Activated CD8-positive, alpha-beta memory T cell treated with anti-CD3 and anti-CD28 coated beads, Interleukin-2, amount 10 ng/mL, durations not matched to agents 7 days and 5 days (primary cell): ENCODE data around the gene SLIT2. TPM values are rescaled to one million over a fixed set of nuclear protein-coding genes. Genes with fewer than 3 reads are reported as not detected.

Experiments used
- ATAC-seq: fragments of 150-1000 bp; cut with Tn5 transposase; one replicate; pipeline ENCODE4 v1.10.0; 2021; ENCODE audit warnings: moderate library complexity
- CTCF ChIA-PET: fragments of 350-600 bp; sonication (Branson Sonifier 250); formaldehyde crosslinking; loops from one replicate; lab custom pipeline; 2021; ENCODE audit warnings: antibody characterized with exemption; lab: Charles Lee
- DNase-seq: peaks from one replicate; pipeline ENCODE4 v3.0.0-alpha.2; 2020
- H3K27ac Mint-ChIP-seq: one replicate; pipeline ENCODE4 v1.8.0; 2021; ENCODE audit warnings: mild to moderate bottlenecking, mixed read lengths
- H3K27me3 Mint-ChIP-seq: one replicate; pipeline ENCODE4 v1.8.0; 2021; ENCODE audit warnings: mixed read lengths
- H3K36me3 Mint-ChIP-seq: one replicate; pipeline ENCODE4 v1.8.0; 2021; ENCODE audit warnings: mild to moderate bottlenecking, mixed read lengths
- H3K4me1 Mint-ChIP-seq: one replicate; pipeline ENCODE4 v1.8.0; 2021; ENCODE audit warnings: mixed read lengths
- H3K4me3 Mint-ChIP-seq: one replicate; pipeline ENCODE4 v1.8.0; 2021; ENCODE audit warnings: mild to moderate bottlenecking, moderate library complexity, mixed read lengths
- H3K9me3 Mint-ChIP-seq: one replicate; pipeline ENCODE4 v1.8.0; 2022; ENCODE audit warnings: low read depth, mixed read lengths
- total RNA-seq, 2 experiments: library from RNA; stranded (reverse); gene quantifications; one replicate each; pipeline ENCODE4 v1.2.3, GENCODE V29; 2021

SLIT2 gene
- total RNA-seq, 2 experiments from 2014 or later: not detected

DNA sequence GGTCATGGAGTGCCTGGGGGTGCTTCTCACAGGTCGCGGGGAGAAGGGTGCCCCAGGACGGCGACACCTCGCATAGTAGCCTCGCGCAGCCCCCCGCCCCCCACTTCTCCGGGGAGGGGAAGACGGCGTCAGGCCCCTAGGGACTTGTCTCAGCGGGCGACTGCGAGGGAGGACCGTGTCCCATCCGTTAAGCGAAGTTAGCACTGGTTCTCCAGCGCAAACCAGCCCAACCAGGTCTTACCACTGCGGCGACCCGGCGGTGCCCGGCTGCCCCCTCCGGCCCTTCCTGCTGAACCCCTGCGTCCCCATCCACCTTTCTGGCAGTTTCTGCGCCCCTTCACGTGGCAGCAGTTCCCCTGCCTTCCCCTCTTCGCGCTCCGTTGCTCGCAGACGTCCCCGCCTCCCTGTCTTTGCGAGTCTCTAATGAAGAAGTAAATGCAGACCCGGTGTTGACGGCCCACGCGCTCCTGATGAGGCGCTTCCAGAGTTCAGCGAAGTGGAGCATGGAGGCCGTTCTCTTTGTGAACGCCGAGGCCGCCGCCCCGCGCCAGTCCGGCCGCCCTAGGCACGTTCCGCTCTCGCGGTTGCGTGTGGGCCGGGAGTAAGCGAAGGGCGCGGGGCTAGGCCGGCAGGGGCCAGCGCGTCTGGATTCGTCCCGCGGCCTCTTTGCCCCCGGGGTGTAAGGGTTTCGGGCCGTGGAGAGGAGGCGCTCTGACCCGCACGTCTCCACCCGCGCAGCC is 3.0 kb downstream of the SLIT2 start:
- H3K27me3 Mint-ChIP-seq: peaks cover 52% of the 10 kb centered on the region
- H3K4me1 Mint-ChIP-seq: peaks cover 6% of the 10 kb centered on the region
- no peak overlapping the region for H3K4me3 Mint-ChIP-seq
- ATAC-seq (no peak), DNase-seq (no peak)
- CTCF ChIA-PET: no interaction called here
- H3K9me3 Mint-ChIP-seq: no peaks in the 10 kb centered on the region
- H3K27ac Mint-ChIP-seq: no peak overlapping the region
- H3K36me3 Mint-ChIP-seq: peaks cover 4% of the 10 kb centered on the region

DNA sequence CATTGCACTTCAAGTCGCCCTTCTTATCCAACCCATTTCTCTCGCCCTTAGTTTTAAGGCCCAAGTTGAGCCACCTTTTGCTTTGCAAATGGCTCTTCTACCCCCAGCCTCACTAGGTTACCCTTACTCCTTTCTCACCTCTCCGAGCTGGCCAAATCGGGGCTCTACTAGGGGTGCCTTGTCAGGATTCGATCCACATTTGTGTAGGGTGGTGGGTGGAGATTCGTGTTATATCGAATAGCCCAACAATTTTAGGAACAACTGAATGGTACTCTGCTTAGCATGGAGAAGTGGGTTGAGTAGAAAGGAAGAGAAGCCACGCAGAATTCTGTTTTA is 3.5 kb downstream of the SLIT2 start:
- peaks cover 51% of the 10 kb centered on the region for H3K27me3 Mint-ChIP-seq
- ATAC-seq: no peak
- CTCF ChIA-PET: no interaction called here
- peaks cover 6% of the 10 kb centered on the region for H3K4me1 Mint-ChIP-seq
- peaks cover 4% of the 10 kb centered on the region for H3K36me3 Mint-ChIP-seq
- H3K9me3 Mint-ChIP-seq: no peaks in the 10 kb centered on the region
- H3K4me3 Mint-ChIP-seq: no peak overlapping the region
- no peak overlapping the region for H3K27ac Mint-ChIP-seq
- DNase-seq: no peak

DNA sequence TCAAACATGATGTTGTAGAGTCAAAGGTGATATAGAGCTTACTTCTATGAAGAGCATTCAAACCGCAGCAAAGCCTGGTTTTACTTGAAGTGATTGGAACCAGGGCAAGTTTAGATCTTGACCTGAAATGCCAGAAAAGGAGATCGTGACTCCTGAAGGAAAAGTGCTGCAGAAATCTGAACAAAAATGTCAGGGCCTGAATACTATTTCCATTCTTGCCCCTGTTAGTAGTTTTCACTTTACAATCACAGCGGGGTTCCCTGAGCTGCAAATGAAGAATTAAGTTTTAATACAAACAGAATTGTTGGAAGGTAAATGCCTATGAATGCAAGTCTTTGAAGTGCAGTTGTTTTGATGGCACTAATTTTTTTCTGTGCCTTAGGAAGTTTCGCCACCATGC is 4.1 kb downstream of the SLIT2 start:
- Mint-ChIP-seq H3K36me3 (peaks cover 4% of the 10 kb centered on the region), H3K27me3 (peaks cover 45% of the 10 kb centered on the region), H3K9me3 (no peaks in the 10 kb centered on the region), H3K4me3 (no peak overlapping the region), H3K4me1 (peaks cover 6% of the 10 kb centered on the region), H3K27ac (no peak overlapping the region)
- DNase-seq (no peak), ATAC-seq (no peak)
- CTCF ChIA-PET: no interaction called here

DNA sequence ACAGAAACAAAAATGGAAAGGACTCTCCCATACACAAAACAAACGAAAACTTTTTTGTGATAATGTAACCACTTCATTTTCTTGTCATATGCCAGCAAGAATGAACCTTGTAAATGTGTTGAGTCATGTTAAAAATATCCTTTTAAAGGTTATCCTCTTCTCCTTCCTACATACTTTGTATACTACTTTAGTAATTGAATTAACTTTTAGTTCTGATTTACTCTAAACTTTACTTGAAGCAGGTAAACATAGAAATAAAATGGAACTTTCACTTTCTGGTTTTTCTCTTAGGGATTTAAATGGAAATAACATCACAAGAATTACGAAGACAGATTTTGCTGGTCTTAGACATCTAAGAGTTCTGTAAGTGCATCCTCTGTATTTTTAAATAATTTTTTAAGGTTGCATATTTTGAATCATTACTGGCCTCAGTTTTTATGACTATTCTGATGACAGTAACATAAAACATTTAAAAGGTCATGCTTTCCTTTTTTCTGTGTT is 4.7 kb downstream of the SLIT2 start:
- H3K27ac Mint-ChIP-seq: no peak overlapping the region
- no peak overlapping the region for H3K4me3 Mint-ChIP-seq
- DNase-seq (no peak), ATAC-seq (no peak)
- H3K27me3 Mint-ChIP-seq: peaks cover 39% of the 10 kb centered on the region
- H3K9me3 Mint-ChIP-seq: no peaks in the 10 kb centered on the region
- H3K4me1 Mint-ChIP-seq: peaks cover 3% of the 10 kb centered on the region
- H3K36me3 Mint-ChIP-seq: peaks cover 2% of the 10 kb centered on the region
- CTCF ChIA-PET: no interaction called here

DNA sequence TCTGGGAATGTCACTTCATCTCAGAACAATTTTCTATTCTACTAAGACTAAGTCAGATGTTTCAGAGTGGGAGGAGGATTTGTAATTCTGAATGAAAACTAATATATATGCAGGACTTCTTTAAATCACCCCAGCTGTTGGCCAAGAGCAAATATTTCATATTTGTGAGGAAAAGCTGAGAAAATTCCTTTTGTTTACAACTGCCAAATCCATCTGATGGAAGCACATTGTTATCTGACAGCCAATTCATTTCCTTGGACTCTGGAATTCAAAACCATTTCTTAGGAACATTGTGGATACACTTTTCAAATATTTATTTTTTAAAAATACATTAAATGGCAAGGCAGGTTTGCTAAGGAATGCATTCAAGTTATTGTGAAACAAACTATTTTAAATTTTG is 8.0 kb downstream of the SLIT2 start:
- CTCF ChIA-PET: no interaction called here
- Mint-ChIP-seq H3K9me3 (no peaks in the 10 kb centered on the region), H3K4me3 (no peak overlapping the region), H3K36me3 (peaks cover 2% of the 10 kb centered on the region), H3K27ac (no peak overlapping the region), H3K27me3 (peaks cover 15% of the 10 kb centered on the region), H3K4me1 (no peaks in the 10 kb centered on the region)
- no peak for ATAC-seq
- DNase-seq: no peak

DNA sequence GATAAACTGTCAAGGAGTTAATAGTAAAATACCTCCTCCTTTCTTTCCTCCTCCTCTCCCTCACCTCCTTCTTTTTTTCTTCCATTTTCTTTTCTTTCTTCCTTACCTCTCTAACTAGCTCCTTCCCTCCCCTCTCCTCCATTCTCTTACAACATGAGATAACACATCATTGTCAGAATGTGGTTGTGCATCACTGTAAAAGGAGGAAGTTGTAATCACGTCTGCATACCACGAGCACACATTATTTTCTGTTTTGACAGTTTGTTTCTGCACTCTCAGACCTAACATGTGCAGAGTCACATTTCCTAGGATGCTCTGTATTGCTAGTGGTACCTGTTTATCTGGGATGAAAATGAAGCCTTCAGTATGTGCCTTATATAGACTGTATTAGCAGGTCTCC is 9.1 kb downstream of the SLIT2 start:
- Mint-ChIP-seq H3K9me3 (no peaks in the 10 kb centered on the region), H3K4me3 (no peak overlapping the region), H3K36me3 (no peaks in the 10 kb centered on the region), H3K27ac (no peak overlapping the region), H3K27me3 (peaks cover 4% of the 10 kb centered on the region), H3K4me1 (no peaks in the 10 kb centered on the region)
- ATAC-seq: no peak
- no peak for DNase-seq
- CTCF ChIA-PET: no interaction called here

DNA sequence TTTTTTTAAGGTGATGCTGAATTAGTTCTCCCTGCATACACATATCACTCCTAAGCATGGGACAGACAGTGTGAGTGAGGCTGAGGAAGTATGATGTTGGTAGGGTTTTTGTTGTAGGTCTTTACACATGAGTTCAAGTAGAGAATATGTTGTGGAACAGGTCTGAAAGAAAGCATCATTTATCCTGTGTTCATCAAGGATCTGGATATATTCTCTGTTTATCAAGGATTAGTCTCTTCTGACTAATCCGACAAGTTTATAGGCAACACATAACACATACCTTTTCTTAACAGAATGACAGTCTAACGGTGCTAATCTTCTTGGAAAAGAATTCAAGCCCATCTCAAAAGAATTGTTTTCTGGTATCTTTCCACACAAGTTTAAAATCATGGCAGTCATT is 10.5 kb downstream of the SLIT2 start:
- DNase-seq: no peak
- no peaks in the 10 kb centered on the region for H3K4me1 Mint-ChIP-seq
- no peaks in the 10 kb centered on the region for H3K36me3 Mint-ChIP-seq
- ATAC-seq: no peak
- no peak overlapping the region for H3K27ac Mint-ChIP-seq
- CTCF ChIA-PET: no interaction called here
- no peaks in the 10 kb centered on the region for H3K9me3 Mint-ChIP-seq
- no peaks in the 10 kb centered on the region for H3K27me3 Mint-ChIP-seq
- H3K4me3 Mint-ChIP-seq: no peak overlapping the region

DNA sequence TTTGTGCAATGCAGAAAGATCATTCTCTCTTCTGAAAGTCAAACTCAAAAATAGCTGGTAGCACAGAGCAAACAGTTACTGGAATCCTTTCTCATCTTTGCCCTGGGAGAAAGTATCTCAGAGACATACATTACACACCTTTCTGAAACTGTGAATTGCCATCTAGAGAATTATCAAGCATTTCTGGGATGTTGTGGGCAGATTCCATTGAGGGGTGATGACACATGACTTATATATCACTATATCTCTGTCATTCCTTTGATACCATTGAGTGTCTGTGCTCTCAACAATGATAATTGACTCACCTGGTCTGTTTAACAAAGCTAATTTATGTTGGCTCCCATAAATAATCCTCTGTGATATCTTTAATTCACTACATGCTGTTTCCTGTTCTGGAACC is 13.0 kb downstream of the SLIT2 start:
- Mint-ChIP-seq H3K9me3 (no peaks in the 10 kb centered on the region), H3K4me3 (no peak overlapping the region), H3K27me3 (no peaks in the 10 kb centered on the region), H3K36me3 (no peaks in the 10 kb centered on the region), H3K27ac (no peak overlapping the region), H3K4me1 (no peaks in the 10 kb centered on the region)
- CTCF ChIA-PET: no interaction called here
- DNase-seq: no peak
- no peak for ATAC-seq

DNA sequence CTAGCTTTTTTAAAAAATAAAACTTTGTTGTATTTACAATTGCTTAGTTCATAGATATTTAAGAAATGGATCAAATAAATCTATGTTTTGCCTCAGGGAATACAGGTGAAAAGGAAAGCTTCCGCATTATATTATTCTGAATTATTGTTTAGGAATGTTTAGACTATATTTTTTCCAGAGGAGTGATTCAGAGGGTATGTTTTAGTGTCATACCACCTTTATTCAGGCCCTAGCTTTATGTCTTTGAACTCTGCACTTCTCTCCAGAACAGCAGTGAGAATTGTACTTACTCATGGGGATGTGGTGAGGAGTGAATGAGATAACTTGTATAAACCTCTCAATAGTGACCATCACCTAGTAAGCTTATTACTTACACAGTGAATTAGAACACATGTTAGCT is 14.0 kb downstream of the SLIT2 start:
- CTCF ChIA-PET: no interaction called here
- H3K9me3 Mint-ChIP-seq: no peaks in the 10 kb centered on the region
- no peaks in the 10 kb centered on the region for H3K36me3 Mint-ChIP-seq
- no peaks in the 10 kb centered on the region for H3K27me3 Mint-ChIP-seq
- H3K4me1 Mint-ChIP-seq: no peaks in the 10 kb centered on the region
- no peak overlapping the region for H3K27ac Mint-ChIP-seq
- DNase-seq (no peak), ATAC-seq (no peak)
- H3K4me3 Mint-ChIP-seq: no peak overlapping the region

DNA sequence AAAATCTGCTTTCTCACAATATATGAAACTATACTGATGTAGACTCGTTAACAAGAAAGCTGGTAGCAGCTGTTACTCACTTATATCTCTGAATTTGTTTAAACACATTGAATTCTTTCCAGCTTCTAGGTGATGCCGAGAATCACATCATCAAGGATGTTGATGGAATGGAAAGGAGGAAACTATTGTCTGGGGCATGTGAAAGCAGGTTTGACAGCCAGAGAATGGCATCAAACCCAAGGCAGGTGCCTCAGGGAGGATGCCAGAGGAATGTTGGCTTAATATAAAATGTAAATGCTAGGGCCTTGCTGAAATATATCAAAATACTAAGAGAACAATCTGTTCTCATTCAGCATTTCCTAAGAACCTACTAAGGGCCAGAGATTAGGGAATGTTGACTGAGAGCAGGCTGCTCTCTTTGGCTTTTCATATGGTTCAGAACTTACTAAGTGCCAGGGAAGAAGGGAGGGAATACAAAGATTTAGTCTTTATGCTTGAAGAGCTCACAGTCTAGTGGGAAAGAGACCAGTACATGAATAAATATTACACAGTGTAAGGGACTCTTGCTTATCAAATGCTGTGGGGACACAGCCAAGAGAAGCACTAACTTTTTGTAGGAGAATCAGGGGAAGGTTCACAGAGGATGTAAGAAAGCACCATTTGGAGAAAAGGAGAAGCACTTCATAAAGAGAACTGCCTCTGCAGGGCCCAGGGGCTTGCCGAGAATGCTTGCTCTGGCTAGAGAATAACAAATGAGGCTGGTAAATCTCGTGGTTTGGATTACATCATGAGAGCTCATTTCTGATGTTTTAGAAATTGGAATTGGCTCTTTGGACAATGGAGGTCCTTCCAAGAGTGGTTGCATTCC is 14.7 kb downstream of the SLIT2 start:
- Mint-ChIP-seq H3K27ac (no peak overlapping the region), H3K36me3 (no peaks in the 10 kb centered on the region), H3K9me3 (no peaks in the 10 kb centered on the region), H3K27me3 (no peaks in the 10 kb centered on the region), H3K4me3 (no peak overlapping the region), H3K4me1 (no peaks in the 10 kb centered on the region)
- ATAC-seq: no peak
- CTCF ChIA-PET: no interaction called here
- DNase-seq: no peak

DNA sequence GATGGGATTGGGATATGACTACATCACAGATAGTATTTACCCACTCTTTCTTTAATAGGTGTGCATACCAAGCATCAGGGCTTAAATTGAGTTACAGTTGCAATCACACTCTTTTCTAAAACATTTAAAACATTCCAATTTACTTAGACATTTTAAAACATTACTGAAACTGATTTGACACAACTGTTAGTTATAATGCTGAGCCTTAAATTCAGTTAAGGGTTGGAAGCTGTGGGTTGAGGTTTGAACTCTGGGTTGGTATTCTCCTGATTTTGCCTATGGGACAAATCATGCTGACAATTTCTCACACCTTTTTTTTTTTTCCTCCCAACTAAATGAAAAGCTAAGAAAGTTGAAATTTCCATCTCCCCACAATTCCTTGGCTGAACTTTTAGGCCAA is 16.3 kb downstream of the SLIT2 start:
- CTCF ChIA-PET: no interaction called here
- ATAC-seq (no peak), DNase-seq (no peak)
- no peak overlapping the region for H3K27ac Mint-ChIP-seq
- no peaks in the 10 kb centered on the region for H3K9me3 Mint-ChIP-seq
- no peaks in the 10 kb centered on the region for H3K27me3 Mint-ChIP-seq
- H3K4me3 Mint-ChIP-seq: no peak overlapping the region
- H3K36me3 Mint-ChIP-seq: no peaks in the 10 kb centered on the region
- no peaks in the 10 kb centered on the region for H3K4me1 Mint-ChIP-seq

DNA sequence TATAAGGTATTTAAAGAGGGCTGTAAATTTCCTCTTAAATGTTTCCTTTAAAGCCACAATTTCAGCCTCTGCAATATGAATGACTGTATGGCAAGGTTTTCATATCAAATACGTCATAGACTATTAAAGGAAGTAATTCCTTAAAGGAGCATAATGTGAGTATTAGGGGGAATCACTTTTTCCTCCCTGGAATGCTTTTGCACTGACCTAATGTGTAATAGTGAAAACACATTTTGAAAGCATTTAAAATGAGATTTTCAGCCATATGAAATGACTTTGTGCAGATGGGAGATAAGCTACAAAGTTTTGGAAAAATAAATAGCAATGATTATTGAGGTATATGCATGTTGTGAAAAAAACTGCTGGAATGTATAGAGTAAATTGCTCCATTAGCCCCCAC is 17.6 kb downstream of the SLIT2 start:
- ATAC-seq (no peak), DNase-seq (no peak)
- H3K9me3 Mint-ChIP-seq: no peaks in the 10 kb centered on the region
- H3K27ac Mint-ChIP-seq: no peak overlapping the region
- no peaks in the 10 kb centered on the region for H3K27me3 Mint-ChIP-seq
- H3K4me3 Mint-ChIP-seq: no peak overlapping the region
- CTCF ChIA-PET: no interaction called here
- no peaks in the 10 kb centered on the region for H3K36me3 Mint-ChIP-seq
- H3K4me1 Mint-ChIP-seq: no peaks in the 10 kb centered on the region

DNA sequence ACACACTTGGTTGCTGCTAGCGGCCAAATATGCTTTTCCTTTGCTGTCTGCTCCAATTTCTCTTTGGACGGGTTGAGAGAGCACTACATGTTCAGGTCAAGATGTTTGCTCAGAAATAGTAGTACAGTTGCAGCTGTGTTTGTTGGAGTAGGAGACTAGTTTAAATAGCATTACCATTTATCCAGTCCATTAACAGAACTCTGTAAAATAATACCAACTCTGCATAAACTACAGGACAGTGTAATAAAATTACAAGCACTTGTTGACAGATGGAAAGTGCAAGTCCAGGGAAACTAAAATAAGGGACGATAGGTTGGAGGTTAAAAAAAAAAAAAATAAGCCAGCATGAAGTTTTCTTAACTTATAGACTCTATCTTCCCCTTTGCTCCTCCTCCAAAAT is 20.2 kb downstream of the SLIT2 start:
- H3K36me3 Mint-ChIP-seq: no peaks in the 10 kb centered on the region
- CTCF ChIA-PET: no interaction called here
- DNase-seq (no peak), ATAC-seq (no peak)
- no peak overlapping the region for H3K4me3 Mint-ChIP-seq
- no peaks in the 10 kb centered on the region for H3K4me1 Mint-ChIP-seq
- H3K27me3 Mint-ChIP-seq: no peaks in the 10 kb centered on the region
- no peaks in the 10 kb centered on the region for H3K9me3 Mint-ChIP-seq
- H3K27ac Mint-ChIP-seq: no peak overlapping the region

DNA sequence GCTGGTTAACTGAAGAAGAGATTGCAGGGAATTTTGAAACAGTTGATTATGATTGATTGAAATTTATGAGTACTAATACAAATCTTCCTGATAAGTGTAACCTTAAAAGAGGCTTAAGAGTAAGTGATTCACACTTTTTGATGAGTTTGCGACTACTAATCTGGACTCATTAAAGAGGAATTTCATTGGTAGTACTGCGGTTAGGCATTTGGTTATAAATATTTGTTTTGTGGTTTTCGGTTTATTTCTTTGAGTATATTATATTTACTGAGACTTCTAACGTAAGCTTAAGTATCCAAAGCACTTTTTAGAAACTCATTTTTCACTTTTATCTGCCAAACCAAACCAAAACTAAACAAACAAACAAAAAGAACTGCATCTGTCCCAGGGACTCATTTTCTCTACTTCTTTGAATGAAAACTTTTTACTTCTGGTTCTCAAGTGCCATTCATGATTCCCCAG is 20.7 kb downstream of the SLIT2 start:
- no peaks in the 10 kb centered on the region for H3K36me3 Mint-ChIP-seq
- H3K4me1 Mint-ChIP-seq: no peaks in the 10 kb centered on the region
- H3K27ac Mint-ChIP-seq: no peak overlapping the region
- H3K27me3 Mint-ChIP-seq: no peaks in the 10 kb centered on the region
- H3K4me3 Mint-ChIP-seq: no peak overlapping the region
- DNase-seq (no peak), ATAC-seq (no peak)
- CTCF ChIA-PET: no interaction called here
- H3K9me3 Mint-ChIP-seq: no peaks in the 10 kb centered on the region
